Muscle of leg (tissue), 11 donors: ENCODE data around the gene VGLL4. TPM values are rescaled to one million over a fixed set of nuclear protein-coding genes. Genes with fewer than 3 reads are reported as not detected.
A peak's percentile ranks its signal among the peaks of the same experiment; 100 is the strongest.

ENCODE experiments used
- DNase-seq: peaks from one replicate; pipeline ENCODE4 v3.0.0; 2013
- H3K27ac ChIP-seq: one replicate; pipeline ENCODE4 v1.5.1; 2013; ENCODE audit warnings: mild to moderate bottlenecking, low read length, control low read depth
- H3K27me3 ChIP-seq: one replicate; pipeline ENCODE4 v1.6.1; 2013; ENCODE audit warnings: low read length; ENCODE audit not compliant: control insufficient read depth, insufficient read depth
- H3K36me3 ChIP-seq: one replicate; pipeline ENCODE4 v1.6.1; 2013; ENCODE audit warnings: low read length; ENCODE audit not compliant: control insufficient read depth, insufficient read depth
- H3K4me1 ChIP-seq: one replicate; pipeline ENCODE4 v1.6.1; 2013; ENCODE audit warnings: low read length; ENCODE audit not compliant: control insufficient read depth, insufficient read depth
- H3K4me3 ChIP-seq: one replicate; pipeline ENCODE4 v1.5.1; 2013; ENCODE audit warnings: low read length, control low read depth
- H3K9me3 ChIP-seq: replicated peaks from 2 replicates; pipeline ENCODE4 v1.6.1; 2013; ENCODE audit warnings: low read depth, low read length; ENCODE audit not compliant: control insufficient read depth
- WGBS: methylation state at CpG from one replicate; pipeline ENCODE4 v1.1.5; 2013; ENCODE audit warnings: missing lambda C conversion rate; ENCODE audit not compliant: insufficient coverage; 5-methylcytosine and 5-hydroxymethylcytosine counted together
- polyA plus RNA-seq, 8 donors: library from polyadenylated mRNA; unstranded; fragments of 120-200 nt; gene quantifications; one replicate each; pipeline versions ENCODE4 v1.2.1 to v1.2.3, GENCODE V29; 2013; ENCODE audit warnings: inconsistent platforms in 1 of 8, low replicate concordance in 1 of 8; ENCODE audit not compliant: insufficient read length in 8 of 8, insufficient read depth in 1 of 8
- total RNA-seq: library from RNA; stranded (reverse); fragments of 120-200 nt; gene quantifications from one replicate; pipeline ENCODE4 v1.2.4, GENCODE V29; 2013

Gene VGLL4
- total and polyA plus RNA-seq, 9 donors: 36.7 to 58.4 (median 49.4) TPM

DNA sequence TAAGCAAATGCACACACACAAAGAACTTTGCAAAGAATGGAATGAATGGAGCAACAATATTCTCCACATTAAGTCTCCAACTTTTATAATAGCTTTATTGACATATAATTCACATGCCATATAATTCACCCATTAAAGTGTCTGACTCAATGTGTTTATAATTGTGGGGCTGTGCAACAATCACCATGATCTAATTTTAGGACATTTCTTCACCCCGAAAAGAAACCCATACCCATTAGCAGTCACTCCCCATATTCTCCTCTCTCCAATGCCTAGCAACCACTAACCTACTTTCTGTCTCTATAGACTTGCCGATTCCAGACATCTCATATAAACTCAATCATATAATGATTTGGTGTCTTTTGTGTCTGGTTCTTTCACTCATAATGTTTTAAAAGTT lies 22.6 kb downstream of the VGLL4 start:
- H3K9me3 ChIP-seq: no peaks in the 10 kb centered on the region
- no peaks in the 10 kb centered on the region for H3K27me3 ChIP-seq
- H3K4me1 ChIP-seq: peaks cover 17% of the 10 kb centered on the region
- DNase-seq: no peak
- peaks cover 2% of the 10 kb centered on the region for H3K36me3 ChIP-seq
- no peak overlapping the region for H3K4me3 ChIP-seq
- no CpG with 5 or more reads among the region's 2 CpGs for WGBS
- no peak overlapping the region for H3K27ac ChIP-seq

- no peak overlapping the region for H3K4me3 ChIP-seq
- no peaks in the 10 kb centered on the region for H3K27me3 ChIP-seq
- H3K4me1 ChIP-seq: peaks cover 17% of the 10 kb centered on the region
- no peaks in the 10 kb centered on the region for H3K9me3 ChIP-seq
- no peak for DNase-seq
- peaks cover 2% of the 10 kb centered on the region for H3K36me3 ChIP-seq
- WGBS: 93% methylated on average over 6 of the region's 11 CpGs
- no peak overlapping the region for H3K27ac ChIP-seq
These were observed 23.6 kb downstream of the VGLL4 start for GRCh38 chr3:11619946-11620652.

GRCh38 chr3:11619461-11619860 lies 24.3 kb downstream of the VGLL4 start:
- peaks cover 18% of the 10 kb centered on the region for H3K4me1 ChIP-seq
- no CpG with 5 or more reads among the region's 6 CpGs for WGBS

GRCh38 chr3:11618904-11619303 lies 24.8 kb downstream of the VGLL4 start:
- no peak for DNase-seq
- WGBS: 28% methylated on average over 2 of the region's 5 CpGs
- H3K4me3 ChIP-seq: no peak overlapping the region
- peaks cover 4% of the 10 kb centered on the region for H3K36me3 ChIP-seq
- no peaks in the 10 kb centered on the region for H3K27me3 ChIP-seq
- H3K27ac ChIP-seq: no peak overlapping the region
- H3K9me3 ChIP-seq: no peaks in the 10 kb centered on the region
- peaks cover 21% of the 10 kb centered on the region for H3K4me1 ChIP-seq

More at GRCh38 chr3:11619461-11619860, 24.3 kb downstream of the VGLL4 start:
- Histone ChIP-seq H3K27ac (no peak overlapping the region), H3K27me3 (no peaks in the 10 kb centered on the region), H3K9me3 (no peaks in the 10 kb centered on the region), H3K36me3 (peaks cover 3% of the 10 kb centered on the region), H3K4me3 (no peak overlapping the region)
- no peak for DNase-seq

DNA sequence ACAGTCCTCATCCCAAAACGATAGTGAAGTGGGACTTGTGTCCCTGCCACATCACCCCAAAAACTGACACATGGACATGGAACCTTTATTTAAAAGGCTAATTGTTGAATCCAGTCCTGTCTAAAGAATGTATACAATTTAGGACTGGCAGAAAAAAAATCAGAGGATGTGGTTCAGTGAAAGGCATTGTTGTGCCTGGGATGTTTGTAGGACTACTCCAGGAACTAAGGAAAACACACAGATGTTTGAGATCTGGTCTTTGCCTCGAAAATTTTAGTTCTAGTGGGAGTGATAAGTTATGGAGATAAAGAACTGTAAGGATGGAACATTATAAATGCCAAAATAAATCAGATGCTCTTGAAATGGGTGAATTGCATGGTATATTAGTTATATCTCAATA lies 27.2 kb downstream of the VGLL4 start:
- peaks cover 4% of the 10 kb centered on the region for H3K36me3 ChIP-seq
- H3K9me3 ChIP-seq: no peaks in the 10 kb centered on the region
- no peak for DNase-seq
- H3K4me1 ChIP-seq: peaks cover 37% of the 10 kb centered on the region
- H3K27ac ChIP-seq: no peak overlapping the region
- 67% methylated on average over 1 of the region's 2 CpGs for WGBS
- no peak overlapping the region for H3K4me3 ChIP-seq
- no peaks in the 10 kb centered on the region for H3K27me3 ChIP-seq

GRCh38 chr3:11613851-11614487 lies 29.7 kb downstream of the VGLL4 start:
- peaks cover 54% of the 10 kb centered on the region for H3K4me1 ChIP-seq
- peak overlapping the region; percentile 32 for H3K27ac ChIP-seq
- H3K36me3 ChIP-seq: peaks cover 4% of the 10 kb centered on the region
- no peaks in the 10 kb centered on the region for H3K27me3 ChIP-seq
- DNase-seq: peak; percentile 52
- no peaks in the 10 kb centered on the region for H3K9me3 ChIP-seq
- no peak overlapping the region for H3K4me3 ChIP-seq
- WGBS: 71% methylated on average over 12 of the region's 19 CpGs

DNA sequence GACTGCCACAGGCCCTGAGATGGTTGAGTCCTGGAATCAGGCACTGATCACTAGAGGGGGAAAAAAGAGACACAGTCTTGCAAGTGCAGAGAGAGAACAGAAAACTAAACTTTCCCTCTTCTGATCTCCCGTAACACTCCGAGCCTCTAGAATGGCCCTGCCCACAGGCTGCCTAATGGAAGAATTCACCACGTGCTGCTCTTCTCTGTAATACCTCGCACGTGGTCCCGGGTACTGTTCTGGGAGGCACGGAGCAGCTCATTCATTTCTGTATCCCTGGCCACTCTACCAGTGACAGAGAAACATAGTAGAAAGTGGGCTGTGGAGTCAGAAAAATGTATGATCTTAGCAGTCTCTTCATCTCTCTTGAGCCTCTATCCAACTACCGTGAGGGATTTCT lies 30.4 kb downstream of the VGLL4 start:
- Histone ChIP-seq H3K9me3 (no peaks in the 10 kb centered on the region), H3K4me3 (no peak overlapping the region), H3K4me1 (peaks cover 53% of the 10 kb centered on the region), H3K27me3 (no peaks in the 10 kb centered on the region), H3K36me3 (peaks cover 4% of the 10 kb centered on the region), H3K27ac (peak overlapping the region; percentile 32)
- DNase-seq: peak; percentile 53
- 71% methylated on average over 2 of the region's 8 CpGs for WGBS

DNA sequence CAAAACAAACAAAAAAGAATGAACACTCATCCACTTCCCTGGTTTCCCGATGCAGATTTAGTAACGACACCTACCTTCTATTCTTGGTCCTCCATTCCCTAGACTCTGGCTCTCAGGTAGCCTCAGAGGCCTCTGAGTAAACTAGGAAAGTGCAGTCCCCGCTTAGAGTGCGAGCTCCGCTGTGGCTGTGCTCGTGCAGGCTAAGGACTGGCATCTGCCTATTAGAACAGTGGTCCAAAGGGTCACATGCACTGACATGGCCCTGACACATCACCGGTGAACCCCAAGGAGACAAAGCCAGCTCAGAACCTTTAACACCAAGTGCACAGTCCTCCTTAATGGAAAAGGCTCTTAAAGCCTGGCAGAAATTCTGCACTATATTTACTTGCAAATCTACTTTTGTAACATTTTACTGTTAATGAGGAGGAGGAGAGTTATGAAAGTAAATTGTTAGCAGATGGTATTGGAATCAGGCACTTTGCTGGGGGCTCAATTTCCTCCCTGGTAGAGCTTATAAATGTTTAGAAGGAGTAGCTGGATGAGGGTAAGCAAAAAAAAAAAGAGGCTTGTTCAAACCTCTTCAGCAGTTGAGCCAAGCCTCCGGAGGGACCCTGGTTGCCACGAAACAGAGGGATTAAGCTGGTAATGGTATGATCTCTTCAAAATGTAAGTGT lies 31.1 kb downstream of the VGLL4 start:
- WGBS: 64% methylated on average over 9 of the region's 9 CpGs
- DNase-seq: peak; percentile 36

GRCh38 chr3:11611341-11611799 lies 32.3 kb downstream of the VGLL4 start:
- Histone ChIP-seq H3K36me3 (peaks cover 6% of the 10 kb centered on the region), H3K4me3 (no peak overlapping the region), H3K27ac (peak overlapping the region; percentile 63), H3K27me3 (no peaks in the 10 kb centered on the region), H3K4me1 (peaks cover 52% of the 10 kb centered on the region), H3K9me3 (no peaks in the 10 kb centered on the region)
- DNase-seq: peak; percentile 51
- 53% methylated on average over 5 of the region's 9 CpGs for WGBS

More for the DNA sequence above, 31.1 kb downstream of the VGLL4 start:
- Histone ChIP-seq H3K9me3 (no peaks in the 10 kb centered on the region), H3K27me3 (no peaks in the 10 kb centered on the region), H3K36me3 (peaks cover 4% of the 10 kb centered on the region), H3K4me3 (no peak overlapping the region), H3K27ac (no peak overlapping the region), H3K4me1 (peaks cover 53% of the 10 kb centered on the region)

DNA sequence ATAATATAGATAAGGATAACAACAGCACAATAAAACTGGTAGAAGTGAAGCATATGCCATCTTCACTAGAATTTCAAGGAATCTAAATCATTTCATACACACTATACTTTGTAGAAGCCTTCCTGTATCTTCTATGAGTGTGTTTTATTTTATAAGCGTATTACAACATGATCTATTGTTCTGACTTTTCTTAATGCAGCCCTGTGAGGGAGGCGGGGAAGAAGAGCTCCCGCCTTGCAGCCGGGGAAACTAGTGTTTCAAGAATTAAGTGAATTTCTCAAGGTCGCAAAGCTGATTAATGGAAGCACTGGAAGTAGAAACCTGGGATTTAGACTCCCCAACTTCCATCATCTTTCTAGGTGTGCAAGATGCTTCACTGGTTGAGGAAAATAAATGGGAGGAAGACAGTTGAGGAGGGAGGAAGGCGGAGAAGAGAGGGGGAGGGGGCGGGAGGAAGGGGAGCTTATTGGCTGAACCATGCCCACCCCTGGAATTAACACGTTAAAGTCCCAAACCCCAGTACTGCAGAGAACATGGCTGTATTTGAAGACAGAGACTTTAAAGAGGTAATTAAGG lies 32.9 kb downstream of the VGLL4 start:
- Histone ChIP-seq H3K4me3 (no peak overlapping the region), H3K4me1 (peaks cover 52% of the 10 kb centered on the region), H3K9me3 (no peaks in the 10 kb centered on the region), H3K36me3 (peaks cover 6% of the 10 kb centered on the region), H3K27me3 (no peaks in the 10 kb centered on the region), H3K27ac (peak overlapping the region; percentile 63)
- no peak for DNase-seq
- no CpG with 5 or more reads among the region's 8 CpGs for WGBS
